Heart left ventricle (tissue), 16 donors: Measurements from ENCODE around the gene NAALADL1. TPM values are rescaled to one million over a fixed set of nuclear protein-coding genes. Genes with fewer than 3 reads are reported as not detected.
"Not testable (repeated sequence)": the region's sequence is repeated elsewhere in the genome, so short reads cannot be mapped to it uniquely, and the experiment has no call there.

Experiments used
- ATAC-seq, 4 donors: fragments of 200-7000 bp; cut with Tn5 transposase; one replicate each; pipeline ENCODE4 v1.9.1; 2020 to 2022; ENCODE audit warnings: moderate library complexity in 4 of 4, mild to moderate bottlenecking in 3 of 4, moderate number of reproducible peaks in 1 of 4
- DNase-seq, 5 donors: peaks; one replicate each; pipeline ENCODE4 v3.0.0-alpha.2; 2020
- H3K27ac ChIP-seq, 12 donors: fragments of 200-600 bp; sonication (generic) in 4 of 12; one replicate each; pipeline versions ENCODE4 v1.5.0 to v1.8.0; 2016 to 2022; ENCODE audit warnings: mild to moderate bottlenecking in 2 of 12
- H3K27me3 ChIP-seq, 9 donors: fragments of 200-600 bp; sonication (generic) in 2 of 9; one replicate each; pipeline versions ENCODE4 v1.5.1 to v1.8.0; 2016 to 2022; ENCODE audit warnings: mild to moderate bottlenecking in 3 of 9
- H3K36me3 ChIP-seq, 9 donors: fragments of 200-600 bp; sonication (generic) in 2 of 9; one replicate each; pipeline versions ENCODE4 v1.5.0 to v1.8.0; 2018 to 2022; ENCODE audit warnings: mild to moderate bottlenecking in 2 of 9
- H3K4me1 ChIP-seq, 12 donors: fragments of 200-600 bp; sonication (generic) in 4 of 12; one replicate each; pipeline versions ENCODE4 v1.5.0 to v1.8.0; 2016 to 2022; ENCODE audit warnings: mild to moderate bottlenecking in 3 of 12
- H3K4me3 ChIP-seq, 12 donors: fragments of 200-600 bp; sonication (generic) in 4 of 12; one replicate each; pipeline versions ENCODE4 v1.5.0 to v1.8.0; 2017 to 2022; ENCODE audit warnings: mild to moderate bottlenecking in 9 of 12, moderate library complexity in 4 of 12
- H3K9me3 ChIP-seq, 12 donors: fragments of 200-600 bp; sonication (generic) in 4 of 12; one replicate each; pipeline versions ENCODE4 v1.5.0 to v1.8.0; 2016 to 2022; ENCODE audit warnings: mild to moderate bottlenecking in 1 of 12
- POLR2A ChIP-seq, 2 donors: fragments of 450-650 bp; IDR thresholded peaks; one replicate each; pipeline ENCODE4 v1.6.1; 2017; ENCODE audit warnings: antibody characterized with exemption in 2 of 2, mild to moderate bottlenecking in 2 of 2, moderate library complexity in 2 of 2
- WGBS, 4 donors: extraction: QIAGEN DNeasy Blood & Tissue Kit in 2 of 4; methylation state at CpG; one replicate each; pipeline versions ENCODE4 v1.1.5 to v1.1.7; 2013 to 2018; 5-methylcytosine and 5-hydroxymethylcytosine counted together
- intact Hi-C, 10 donors: fragments of 100-400 bp; cut with DNase I; formaldehyde crosslinking; loops; one replicate each; pipeline versions ENCODE4 v1.11.1 to v1.14.2; 2022
- polyA plus RNA-seq, 2 donors: library from polyadenylated mRNA; stranded (reverse); fragments of 200-250 nt; gene quantifications; one replicate each; pipeline ENCODE4 v1.2.3, GENCODE V29; 2013
- total RNA-seq, 9 donors: library from RNA; depleted of rRNA in 2 of 9; stranded (reverse); fragments of >200 nt in 2 of 9; fragmentation: NEBNext Ultra II Directional in 3 of 9; extraction: Animal tissue kit (Norgen Biotek cat#: 25700) in 3 of 9; gene quantifications; one replicate each; pipeline versions ENCODE4 v1.1.0 to v1.2.4, GENCODE V29; 2016 to 2023
- TF ChIP-seq, protein P1 (sequence below), 12 donors: fragments of 200-600 bp; sonication (generic) in 4 of 12; IDR thresholded peaks; one replicate each; pipeline versions ENCODE4 v1.5.0 to v1.8.0; 2018 to 2022; ENCODE audit warnings: antibody characterized with exemption in 12 of 12, mild to moderate bottlenecking in 5 of 12
- donor health status: ischemic (EF 13 %, LVEDD 7.1; RV severe dilation, severe dysfunction).
- donor health status: healthy with polysubstance abuse.
- donor health status: DM: no; HTN: yes; CAD: no.
- donor health status: DM: no; HTN: no; CAD: no.
- donor health status: ischemic (EF 25% LVEDD 6.9; RV normal size, moderate dysfunction).
- donor health status: ischemic (EF 25% LVEDD 5.7; RV mildly dilated, moderate dysfunction).
- donor health status: healthy.
- donor health status: DM: yes; HTN: yes; CAD: no.
- donor health status: ischemic (EF 35%, LVEDD 5.7; RV mildly dilated, moderate dysfunction).
- donor health status: nonischemic (EF 11% LVEDD 7.7; RV severe dilation, severe dysfunction).
- donor health status: DM: yes; HTN: yes; CAD: no.
- donor health status: PGD.
- donor health status: ischemic (EF 29% LVEDD 5.4; RV normal size, mild dysfunction).
- donor health status: nonischemic (EF 23%, LVEDD 6.1; RV moderate dilation, normal function).

NAALADL1 gene
- total and polyA plus RNA-seq, 11 donors = 2.6 to 7.4 (median 3.4) TPM

DNA sequence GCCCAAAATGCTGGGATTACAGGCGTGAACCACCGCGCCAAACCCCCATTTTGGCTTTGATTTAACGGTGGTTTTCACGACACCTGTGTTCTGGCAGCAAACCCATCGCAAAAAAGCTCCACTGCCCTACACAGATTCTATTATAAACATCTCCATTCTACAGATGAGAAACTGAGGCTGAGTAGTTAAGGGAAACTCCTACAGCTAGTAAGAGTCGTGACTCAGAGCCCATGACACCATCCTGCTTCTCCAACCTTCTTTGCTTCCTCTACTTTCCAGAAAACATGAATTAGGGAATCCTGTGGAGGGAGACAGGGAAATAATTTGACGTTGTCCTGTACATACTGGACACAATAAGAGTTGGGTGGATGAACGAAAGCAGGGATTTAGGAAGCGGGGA, 31.5 kb downstream of the NAALADL1 start:
- Histone ChIP-seq H3K4me3 (peak overlapping the region in 10 of 12 donors; percentile 65 to 74 (median 71)), H3K27ac (peak overlapping the region in 10 of 12 donors; percentile 88 to 96 (median 92)), H3K27me3 (no peaks in the 10 kb centered on the region), H3K9me3 (no peaks in the 10 kb centered on the region), H3K4me1 (peaks cover 0 to 18% (median 10%) of the 10 kb centered on the region in 12 donors), H3K36me3 (peaks cover 0 to 22% (median 8%) of the 10 kb centered on the region in 9 donors)
- ATAC-seq (no peak), DNase-seq (no peak)
- intact Hi-C loops = loop anchor here in 5 of 10 donors (1.0 to 5.0 kb wide), 6 partner anchors 13 to 110 kb away; partner anchors contain the start of genes ATG2A (in 4 of the 5), ARL2 (in 1 of the 5), CDCA5 (in 1 of the 5) and VPS51 (in 1 of the 5)
- whole genome bisulfite sequencing, 4 donors = 59 to 65% (median 59%) methylated on average over 10 of the region's 10 CpGs
- no peak for TF ChIP-seq POLR2A (IDR thresholded peaks at IDR 0.05)
- TF ChIP-seq, protein P1, sequence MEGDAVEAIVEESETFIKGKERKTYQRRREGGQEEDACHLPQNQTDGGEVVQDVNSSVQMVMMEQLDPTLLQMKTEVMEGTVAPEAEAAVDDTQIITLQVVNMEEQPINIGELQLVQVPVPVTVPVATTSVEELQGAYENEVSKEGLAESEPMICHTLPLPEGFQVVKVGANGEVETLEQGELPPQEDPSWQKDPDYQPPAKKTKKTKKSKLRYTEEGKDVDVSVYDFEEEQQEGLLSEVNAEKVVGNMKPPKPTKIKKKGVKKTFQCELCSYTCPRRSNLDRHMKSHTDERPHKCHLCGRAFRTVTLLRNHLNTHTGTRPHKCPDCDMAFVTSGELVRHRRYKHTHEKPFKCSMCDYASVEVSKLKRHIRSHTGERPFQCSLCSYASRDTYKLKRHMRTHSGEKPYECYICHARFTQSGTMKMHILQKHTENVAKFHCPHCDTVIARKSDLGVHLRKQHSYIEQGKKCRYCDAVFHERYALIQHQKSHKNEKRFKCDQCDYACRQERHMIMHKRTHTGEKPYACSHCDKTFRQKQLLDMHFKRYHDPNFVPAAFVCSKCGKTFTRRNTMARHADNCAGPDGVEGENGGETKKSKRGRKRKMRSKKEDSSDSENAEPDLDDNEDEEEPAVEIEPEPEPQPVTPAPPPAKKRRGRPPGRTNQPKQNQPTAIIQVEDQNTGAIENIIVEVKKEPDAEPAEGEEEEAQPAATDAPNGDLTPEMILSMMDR (IDR thresholded peaks at IDR 0.05) = no peak

DNA sequence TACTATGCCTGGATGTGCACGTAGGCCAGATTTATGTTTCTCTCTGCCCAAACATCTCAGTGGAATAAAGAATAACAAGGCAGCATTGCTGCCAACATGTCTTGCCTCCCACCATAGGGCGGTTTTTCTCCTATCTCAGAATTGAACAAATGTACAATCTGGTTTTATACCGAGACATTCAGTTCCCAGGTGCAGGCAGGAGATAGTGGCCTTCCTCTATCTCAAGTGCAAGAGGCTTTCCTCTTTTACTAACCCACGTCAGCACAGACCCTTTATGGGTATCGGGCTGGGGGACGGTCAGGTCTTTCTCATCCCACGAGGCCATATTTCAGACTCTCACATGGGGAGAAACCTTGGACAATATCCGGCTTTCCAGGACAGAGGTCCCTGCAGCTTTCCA, 34.9 kb downstream of the NAALADL1 start:
- peaks cover 0 to 40% (median 38%) of the 10 kb centered on the region in 9 donors for H3K36me3 ChIP-seq
- H3K9me3 ChIP-seq, H3K4me3 ChIP-seq, H3K27ac ChIP-seq, DNase-seq, H3K27me3 ChIP-seq, ATAC-seq, intact Hi-C loops: not testable (repeated sequence)
- peaks cover 0 to 13% (median 7%) of the 10 kb centered on the region in 12 donors for H3K4me1 ChIP-seq
- 74 to 81% (median 79%) methylated on average over 8 of the region's 8 CpGs for WGBS, 4 donors

DNA sequence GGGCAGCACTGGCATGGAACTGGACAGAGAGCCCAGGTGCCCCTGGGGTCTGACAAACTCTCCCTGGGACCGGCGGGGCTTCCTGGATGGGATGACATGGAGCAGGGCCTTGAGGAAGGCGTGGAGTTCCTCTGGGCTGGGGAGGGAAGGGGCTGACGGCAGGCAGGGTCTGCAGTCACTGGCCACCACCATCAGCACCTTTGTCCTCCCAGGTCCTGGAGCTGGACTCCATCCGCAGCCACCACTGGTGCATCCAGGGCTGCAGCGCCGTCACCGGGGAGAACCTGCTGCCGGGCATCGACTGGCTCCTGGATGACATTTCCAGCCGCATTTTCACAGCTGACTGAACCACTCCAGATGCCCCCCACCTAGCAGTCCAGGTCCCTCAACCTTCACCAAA, 36.8 kb downstream of the NAALADL1 start:
- Histone ChIP-seq H3K9me3 (no peaks in the 10 kb centered on the region), H3K27me3 (no peaks in the 10 kb centered on the region), H3K4me1 (peaks cover 0 to 6% (median 0%) of the 10 kb centered on the region in 12 donors), H3K36me3 (peaks cover 0 to 48% (median 43%) of the 10 kb centered on the region in 9 donors), H3K27ac (no peak overlapping the region), H3K4me3 (no peak overlapping the region)
- intact Hi-C loops = no loop called here
- WGBS, 4 donors = 91 to 97% (median 95%) methylated on average over 7 to 11 of the region's 11 CpGs
- TF ChIP-seq POLR2A (IDR thresholded peaks at IDR 0.05) = no peak
- ATAC-seq (no peak), DNase-seq (peak in 1 of 5 donors; percentile 52)

DNA sequence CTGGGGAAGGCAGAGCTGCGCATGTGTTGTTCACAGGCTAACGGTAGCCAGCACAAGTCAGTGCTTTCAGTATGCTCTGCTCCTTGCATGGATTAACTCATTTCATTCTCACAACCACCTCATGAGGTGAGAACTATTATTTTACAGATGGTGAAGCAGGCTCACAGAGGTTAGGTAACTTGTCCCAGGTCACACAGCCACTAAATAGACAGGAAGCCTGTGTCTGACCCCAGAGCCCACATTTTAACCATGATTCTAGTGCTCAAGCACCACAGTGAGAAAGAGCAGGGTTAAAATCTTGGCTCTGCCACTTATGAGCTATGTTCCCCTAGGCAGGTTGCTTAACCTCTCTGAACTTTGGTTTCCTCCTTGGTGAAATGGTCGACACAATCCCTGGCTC, 37.4 kb downstream of the NAALADL1 start:
- no peaks in the 10 kb centered on the region for H3K9me3 ChIP-seq
- WGBS, 4 donors = 84 to 95% (median 88%) methylated on average over 3 of the region's 3 CpGs
- no peak for DNase-seq
- peaks cover 0 to 48% (median 43%) of the 10 kb centered on the region in 9 donors for H3K36me3 ChIP-seq
- H3K27ac ChIP-seq = no peak overlapping the region
- H3K4me3 ChIP-seq = no peak overlapping the region
- intact Hi-C loops = no loop called here
- ATAC-seq = no peak
- peaks cover 0 to 7% (median 0%) of the 10 kb centered on the region in 12 donors for H3K4me1 ChIP-seq
- no peak for TF ChIP-seq POLR2A (IDR thresholded peaks at IDR 0.05)
- TF ChIP-seq, protein P1 (IDR thresholded peaks at IDR 0.05) = no peak
- H3K27me3 ChIP-seq = no peaks in the 10 kb centered on the region

DNA sequence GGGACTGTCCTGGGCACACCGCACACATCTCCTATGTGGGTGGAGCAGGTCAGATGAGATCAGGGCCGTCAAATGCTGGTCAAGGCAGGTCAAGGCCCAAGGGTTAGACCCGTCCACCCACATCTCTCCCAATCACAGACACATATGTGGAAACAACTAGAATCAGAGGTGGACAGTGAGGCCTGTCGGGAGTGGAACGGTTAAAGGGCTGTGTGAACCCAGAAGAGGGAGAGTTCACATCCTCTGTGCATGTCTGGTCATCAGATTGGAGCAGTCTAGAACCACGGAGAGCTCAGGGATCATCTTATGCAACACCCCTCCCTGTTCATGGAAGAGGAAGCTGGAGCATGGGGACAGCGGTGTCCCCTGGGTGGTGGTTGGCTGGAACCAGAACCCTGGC, 38.5 kb downstream of the NAALADL1 start:
- Histone ChIP-seq H3K4me3 (no peak overlapping the region), H3K36me3 (peaks cover 0 to 48% (median 43%) of the 10 kb centered on the region in 9 donors), H3K4me1 (peaks cover 0 to 16% (median 9%) of the 10 kb centered on the region in 12 donors), H3K9me3 (no peaks in the 10 kb centered on the region), H3K27me3 (no peaks in the 10 kb centered on the region), H3K27ac (no peak overlapping the region)
- ATAC-seq (no peak), DNase-seq (no peak)
- no peak for TF ChIP-seq POLR2A (IDR thresholded peaks at IDR 0.05)
- TF ChIP-seq, protein P1 (IDR thresholded peaks at IDR 0.05) = no peak
- WGBS, 4 donors = 86 to 93% (median 87%) methylated on average over 6 to 7 of the region's 7 CpGs
- intact Hi-C loops = loop anchor here in 9 of 10 donors (5.0 to 10.0 kb wide), 6 partner anchors 65 to 642 kb away; partner anchors contain the start of genes CDC42BPG (in 5 of the 9), PPP2R5B (in 3 of the 9), CDCA5 (in 2 of the 9) and TM7SF2 (in 2 of the 9)
